ENCODE data around the gene WDFY2.

Gene WDFY2

GRCh38 chr13:51805925-51806324 lies 221.7 kb downstream of the WDFY2 start:
- H3K36me3 Mint-ChIP-seq (ENCODE audit: low read depth): no peaks in the 10 kb centered on the region
- TF ChIP-seq CTCF (IDR thresholded peaks at IDR 0.05; ENCODE audit: unreplicated experiment in 3 of 3): no peak
- H3K4me3 Mint-ChIP-seq: peak overlapping the region; percentile 17 to 93 (median 84)
- peak overlapping the region in 2 of 3 experiments; percentile 87 to 95 for H3K27ac Mint-ChIP-seq
- no peaks in the 10 kb centered on the region for H3K9me3 Mint-ChIP-seq
- H3K27me3 Mint-ChIP-seq (ENCODE audit: low read depth): peaks cover 8% of the 10 kb centered on the region
- H3K4me1 Mint-ChIP-seq: peaks cover 17% of the 10 kb centered on the region

GRCh38 chr13:51806566-51806965 lies 222.3 kb downstream of the WDFY2 start:
- Mint-ChIP-seq H3K36me3 (ENCODE audit: low read depth) (no peaks in the 10 kb centered on the region), H3K9me3 (no peaks in the 10 kb centered on the region), H3K27ac (peak overlapping the region in 2 of 3 experiments; percentile 7 to 42), H3K4me1 (peaks cover 17% of the 10 kb centered on the region), H3K27me3 (ENCODE audit: low read depth) (peaks cover 8% of the 10 kb centered on the region), H3K4me3 (peak overlapping the region in 2 of 3 experiments; percentile 21 to 26)
- no peak for TF ChIP-seq CTCF (IDR thresholded peaks at IDR 0.05; ENCODE audit: unreplicated experiment in 3 of 3)

GRCh38 chr13:51807041-51807440 lies 222.8 kb downstream of the WDFY2 start:
- no peak for TF ChIP-seq CTCF (IDR thresholded peaks at IDR 0.05; ENCODE audit: unreplicated experiment in 3 of 3)
- Mint-ChIP-seq H3K27ac (no peak overlapping the region), H3K27me3 (ENCODE audit: low read depth) (peaks cover 8% of the 10 kb centered on the region), H3K36me3 (ENCODE audit: low read depth) (no peaks in the 10 kb centered on the region), H3K9me3 (no peaks in the 10 kb centered on the region), H3K4me3 (peak overlapping the region in 1 of 3 experiments; percentile 21), H3K4me1 (peaks cover 17% of the 10 kb centered on the region)

- no peaks in the 10 kb centered on the region for H3K36me3 Mint-ChIP-seq (ENCODE audit: low read depth)
- no peaks in the 10 kb centered on the region for H3K9me3 Mint-ChIP-seq
- H3K27ac Mint-ChIP-seq: no peak overlapping the region
- peaks cover 8% of the 10 kb centered on the region for H3K27me3 Mint-ChIP-seq (ENCODE audit: low read depth)
- H3K4me3 Mint-ChIP-seq: no peak overlapping the region
- H3K4me1 Mint-ChIP-seq: peaks cover 13% of the 10 kb centered on the region
- TF ChIP-seq CTCF (IDR thresholded peaks at IDR 0.05; ENCODE audit: unreplicated experiment in 3 of 3): no peak
These were observed 224.5 kb downstream of the WDFY2 start for GRCh38 chr13:51808811-51809210.

GRCh38 chr13:51811046-51811445 lies 226.8 kb downstream of the WDFY2 start:
- Mint-ChIP-seq H3K27ac (no peak overlapping the region), H3K4me1 (peaks cover 6% of the 10 kb centered on the region), H3K9me3 (no peaks in the 10 kb centered on the region), H3K27me3 (ENCODE audit: low read depth) (peaks cover 9% of the 10 kb centered on the region), H3K36me3 (ENCODE audit: low read depth) (no peaks in the 10 kb centered on the region), H3K4me3 (no peak overlapping the region)
- no peak for TF ChIP-seq CTCF (IDR thresholded peaks at IDR 0.05; ENCODE audit: unreplicated experiment in 3 of 3)

GRCh38 chr13:51811920-51812451 lies 227.7 kb downstream of the WDFY2 start:
- H3K27me3 Mint-ChIP-seq (ENCODE audit: low read depth): peaks cover 13% of the 10 kb centered on the region
- H3K36me3 Mint-ChIP-seq (ENCODE audit: low read depth): no peaks in the 10 kb centered on the region
- H3K9me3 Mint-ChIP-seq: no peaks in the 10 kb centered on the region
- no peak overlapping the region for H3K4me3 Mint-ChIP-seq
- H3K4me1 Mint-ChIP-seq: peaks cover 6% of the 10 kb centered on the region
- no peak for TF ChIP-seq CTCF (IDR thresholded peaks at IDR 0.05; ENCODE audit: unreplicated experiment in 3 of 3)
- H3K27ac Mint-ChIP-seq: no peak overlapping the region

Data from nephron (organoid).